CD4-positive, alpha-beta T cell treated with Interleukin-2 at 100 ng/mL for 4 hours (primary cell): ENCODE results near the gene TLK1.

Experiments used
- DNase-seq: peaks from one replicate; pipeline ENCODE4 v3.0.0-alpha.2; 2020; ENCODE audit warnings: low spot score

TLK1 gene

GRCh38 chr2:170965446-170966225 is 195.1 kb downstream of the TLK1 start:
- no peak for DNase-seq

- DNase-seq = no peak
These were observed 197.3 kb downstream of the TLK1 start for GRCh38 chr2:170963386-170963785.

GRCh38 chr2:170953941-170954340 is 206.8 kb downstream of the TLK1 start:
- no peak for DNase-seq

GRCh38 chr2:170950221-170950761 is 210.4 kb downstream of the TLK1 start:
- DNase-seq = no peak

- DNase-seq = no peak
These were observed 211.3 kb downstream of the TLK1 start for GRCh38 chr2:170949415-170949814.

- no peak for DNase-seq
These were observed 216.1 kb downstream of the TLK1 start for GRCh38 chr2:170944545-170944944.

GRCh38 chr2:170943596-170943995 is 217.1 kb downstream of the TLK1 start:
- no peak for DNase-seq

- no peak for DNase-seq
These were observed 217.7 kb downstream of the TLK1 start for GRCh38 chr2:170943041-170943440.

GRCh38 chr2:170942615-170943014 is 218.1 kb downstream of the TLK1 start:
- DNase-seq = no peak
